Measurements from ENCODE around the gene CNN3. TPM values are rescaled to one million over a fixed set of nuclear protein-coding genes. Genes with fewer than 3 reads are reported as not detected.

The CNN3 gene
- total RNA-seq, 1 donor from 2014 or later: 669 TPM

DNA sequence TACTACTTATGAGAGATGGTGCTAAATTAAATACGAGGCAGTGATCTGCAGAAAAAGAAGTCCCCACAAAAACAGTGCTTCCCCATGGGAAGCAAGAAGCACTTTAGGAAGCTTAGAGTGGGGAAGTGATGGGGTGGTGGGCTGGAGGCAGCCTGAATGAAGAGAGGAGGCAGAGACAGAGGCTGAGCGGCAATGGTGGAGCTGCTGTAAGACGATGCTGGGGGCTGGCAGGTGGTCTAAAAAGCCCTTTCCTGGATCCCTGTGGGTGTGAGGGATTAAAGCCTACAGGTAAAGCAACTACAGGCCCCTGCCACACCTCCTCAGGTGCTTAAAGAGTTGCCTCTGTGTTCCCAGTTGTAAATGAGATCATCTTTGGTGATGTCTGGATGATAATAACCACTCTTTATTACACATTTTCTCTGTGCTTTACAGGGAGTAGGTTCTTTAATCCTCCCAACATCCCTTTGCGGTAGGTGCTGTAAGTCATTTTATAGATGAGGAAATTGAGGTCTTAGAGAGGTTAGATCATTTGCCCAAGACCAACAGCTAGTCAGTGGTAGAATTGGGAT lies 39.2 kb downstream of the CNN3 start:
- no peak for DNase-seq (ENCODE audit: low read depth in 2 of 2)

DNA sequence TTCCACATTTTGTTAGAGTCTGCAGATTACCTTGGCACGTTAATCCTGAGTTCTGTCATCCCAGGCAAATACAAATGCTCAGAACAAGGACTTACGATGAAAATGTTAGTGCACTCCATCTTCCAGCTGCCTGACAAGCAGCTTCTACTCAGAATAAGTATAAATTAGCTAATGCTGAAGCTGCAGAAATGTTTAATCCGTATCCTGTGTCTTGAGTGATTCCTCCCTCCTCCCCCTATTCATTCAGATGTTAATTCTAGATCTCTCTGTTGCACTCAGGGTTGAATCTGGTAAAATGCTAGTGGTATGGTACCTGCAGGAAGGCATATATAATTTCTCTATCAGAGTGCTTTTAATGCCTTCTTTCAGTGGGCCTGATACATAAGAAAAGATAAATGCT lies 39.8 kb downstream of the CNN3 start:
- no peak for DNase-seq (ENCODE audit: low read depth in 2 of 2)

DNA sequence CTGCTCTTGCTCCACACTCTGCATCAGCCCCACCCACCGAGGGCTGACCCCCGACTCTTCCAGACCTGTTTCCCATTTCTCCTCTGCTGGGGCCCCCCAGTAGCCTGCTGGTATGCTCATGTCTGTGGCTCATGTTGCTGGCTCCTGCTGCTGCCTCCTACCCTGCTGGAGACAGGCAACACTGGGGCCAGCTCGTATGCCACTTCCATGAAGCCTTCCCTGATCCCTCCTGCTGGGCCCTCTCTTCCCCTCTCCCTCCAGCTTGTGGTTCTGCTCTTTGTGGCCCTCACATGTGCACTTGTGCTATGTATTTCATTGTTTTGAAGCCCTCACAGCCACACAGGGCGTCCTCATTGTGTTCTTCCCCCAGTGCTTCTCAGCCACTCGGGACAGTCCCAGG lies 40.5 kb downstream of the CNN3 start:
- no peak for DNase-seq (ENCODE audit: low read depth in 2 of 2)

DNA sequence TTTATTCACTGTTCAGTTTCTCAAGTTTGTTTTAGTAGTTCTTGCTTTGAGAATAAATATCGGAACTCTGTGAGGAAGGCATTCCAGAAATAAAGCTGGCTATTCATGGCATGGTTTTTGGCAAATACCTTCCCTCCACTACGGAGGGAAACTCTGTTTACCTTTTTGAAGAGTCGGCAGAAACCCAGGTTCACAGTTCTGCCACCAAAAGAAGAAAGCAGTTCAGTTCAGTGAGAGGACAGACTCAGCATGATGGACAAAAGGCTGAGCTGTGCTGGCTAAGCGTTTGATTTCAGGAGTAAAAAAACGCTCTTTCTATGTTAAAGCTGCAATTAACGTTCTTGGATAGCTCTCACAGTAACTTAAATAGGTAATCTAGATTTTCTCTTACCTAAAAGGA lies 42.4 kb downstream of the CNN3 start:
- no peak for DNase-seq (ENCODE audit: low read depth in 2 of 2)

DNA sequence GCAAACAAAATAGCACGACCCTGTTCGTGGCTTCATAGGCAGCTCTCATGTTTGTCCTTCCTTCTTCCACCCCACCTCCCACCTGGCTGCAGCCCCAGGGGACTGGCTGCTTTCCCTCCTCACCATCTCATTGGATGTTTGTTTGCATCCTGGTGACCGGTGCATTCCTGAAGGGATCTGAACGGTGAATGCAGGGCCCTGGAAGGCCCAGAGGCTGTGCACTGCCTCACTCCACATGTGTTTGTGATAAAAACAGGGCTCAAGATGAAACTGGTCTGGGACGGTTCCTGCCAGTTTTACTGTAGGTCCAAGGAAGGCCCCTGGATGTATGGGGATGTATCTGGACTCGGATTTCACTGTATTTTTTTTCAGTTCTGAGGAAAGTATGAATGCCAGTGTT lies 42.8 kb downstream of the CNN3 start:
- DNase-seq (ENCODE audit: low read depth in 2 of 2): no peak

DNA sequence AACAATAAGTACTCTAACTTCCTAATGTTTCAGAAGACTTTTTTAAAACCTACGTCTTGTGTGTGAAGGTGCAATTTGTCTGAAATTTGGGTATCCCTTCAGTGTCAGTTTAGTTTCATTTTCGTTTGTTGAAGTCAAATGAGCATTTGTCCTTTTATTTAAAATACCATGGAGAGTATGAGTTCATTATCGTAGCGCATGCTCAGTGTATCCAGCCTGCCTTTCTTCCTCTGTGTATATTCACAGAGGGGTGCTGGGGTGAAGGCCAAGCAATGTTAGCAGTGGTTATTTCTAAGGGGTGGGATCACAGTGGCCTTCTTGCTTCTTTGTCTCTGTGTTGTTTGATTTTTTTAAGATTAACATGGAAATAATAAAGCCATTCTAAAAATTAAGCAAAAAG lies 43.2 kb downstream of the CNN3 start:
- DNase-seq (ENCODE audit: low read depth in 2 of 2): peak; percentile 55 to 59

DNA sequence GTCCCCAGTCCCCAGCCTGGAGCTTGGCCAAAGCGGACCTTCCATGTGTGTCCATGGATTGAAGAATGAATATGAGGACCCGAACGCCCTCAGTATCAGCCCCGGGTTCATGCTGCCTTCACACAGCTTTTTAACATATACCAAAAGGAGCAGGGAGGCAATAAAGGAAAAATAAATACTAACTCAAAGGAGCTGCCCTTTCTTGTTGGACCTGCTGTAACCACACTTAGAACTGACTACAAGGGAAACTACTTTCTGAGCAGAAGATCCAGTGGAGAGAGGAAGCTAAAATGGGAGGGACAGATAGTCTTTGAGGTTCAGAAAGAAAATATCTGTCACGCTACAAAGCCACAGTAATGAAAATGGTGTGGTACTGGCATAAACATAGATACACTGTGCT lies 48.6 kb downstream of the CNN3 start:
- no peak for DNase-seq (ENCODE audit: low read depth in 2 of 2)

DNA sequence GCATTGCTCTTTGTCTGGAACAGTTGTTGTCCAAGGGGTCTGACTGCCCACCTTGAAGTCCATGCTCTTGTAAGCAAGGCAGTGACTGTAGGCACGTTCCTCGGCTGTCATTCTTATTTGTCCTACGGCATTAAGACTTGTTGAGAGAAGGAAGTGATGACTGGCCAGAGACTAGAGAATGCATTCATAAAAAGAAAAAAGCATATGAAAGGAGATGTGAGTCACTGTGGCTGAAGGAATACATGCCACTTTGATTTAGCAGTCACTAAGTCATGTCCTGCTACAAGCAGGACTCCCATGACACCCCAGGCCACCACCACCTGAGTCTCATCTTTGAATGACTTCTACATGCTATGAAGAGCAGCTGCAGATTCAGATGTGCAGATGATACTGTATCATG lies 50.5 kb downstream of the CNN3 start:
- peak in 1 of 2 donors; percentile 85 for DNase-seq (ENCODE audit: low read depth in 2 of 2)

DNA sequence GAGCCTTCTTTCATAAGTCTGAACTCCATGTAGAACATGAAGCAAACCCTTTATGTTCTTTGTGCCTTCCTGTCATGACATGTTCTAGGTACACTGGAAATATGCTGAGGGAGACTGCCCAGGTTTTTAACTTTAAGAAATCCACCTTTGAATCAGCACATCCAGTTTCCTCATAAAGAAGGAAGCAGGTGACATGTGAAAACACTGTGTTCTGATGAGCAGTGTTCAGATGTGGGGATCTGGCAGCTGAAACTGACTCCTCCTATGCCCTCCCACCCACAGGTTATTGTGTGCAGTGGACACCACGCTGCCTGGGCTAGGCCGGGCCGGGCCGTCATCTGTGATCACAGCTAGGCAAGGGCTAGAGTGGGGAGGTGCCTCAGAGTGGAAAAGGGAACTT lies 51.1 kb downstream of the CNN3 start:
- DNase-seq (ENCODE audit: low read depth in 2 of 2): no peak

DNA sequence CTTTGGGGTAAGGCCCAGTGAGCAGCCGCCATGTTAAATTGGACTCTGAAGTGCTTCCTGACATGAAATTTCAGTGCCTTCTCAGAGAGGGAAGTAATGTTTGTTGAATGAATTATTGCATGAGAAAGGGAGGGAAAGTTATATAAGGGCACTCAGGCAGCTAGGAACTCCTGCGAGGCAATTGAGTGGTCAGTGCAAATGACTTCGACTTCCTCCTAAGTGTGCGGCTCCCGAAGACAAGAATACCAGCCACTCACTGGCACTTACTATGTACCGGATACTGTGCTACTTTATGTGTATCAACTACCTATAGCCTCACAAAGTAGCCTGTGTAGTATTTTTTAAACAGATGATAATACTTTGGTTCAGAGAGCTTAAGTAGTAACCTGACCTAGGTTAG lies 52.5 kb downstream of the CNN3 start:
- no peak for DNase-seq (ENCODE audit: low read depth in 2 of 2)

DNA sequence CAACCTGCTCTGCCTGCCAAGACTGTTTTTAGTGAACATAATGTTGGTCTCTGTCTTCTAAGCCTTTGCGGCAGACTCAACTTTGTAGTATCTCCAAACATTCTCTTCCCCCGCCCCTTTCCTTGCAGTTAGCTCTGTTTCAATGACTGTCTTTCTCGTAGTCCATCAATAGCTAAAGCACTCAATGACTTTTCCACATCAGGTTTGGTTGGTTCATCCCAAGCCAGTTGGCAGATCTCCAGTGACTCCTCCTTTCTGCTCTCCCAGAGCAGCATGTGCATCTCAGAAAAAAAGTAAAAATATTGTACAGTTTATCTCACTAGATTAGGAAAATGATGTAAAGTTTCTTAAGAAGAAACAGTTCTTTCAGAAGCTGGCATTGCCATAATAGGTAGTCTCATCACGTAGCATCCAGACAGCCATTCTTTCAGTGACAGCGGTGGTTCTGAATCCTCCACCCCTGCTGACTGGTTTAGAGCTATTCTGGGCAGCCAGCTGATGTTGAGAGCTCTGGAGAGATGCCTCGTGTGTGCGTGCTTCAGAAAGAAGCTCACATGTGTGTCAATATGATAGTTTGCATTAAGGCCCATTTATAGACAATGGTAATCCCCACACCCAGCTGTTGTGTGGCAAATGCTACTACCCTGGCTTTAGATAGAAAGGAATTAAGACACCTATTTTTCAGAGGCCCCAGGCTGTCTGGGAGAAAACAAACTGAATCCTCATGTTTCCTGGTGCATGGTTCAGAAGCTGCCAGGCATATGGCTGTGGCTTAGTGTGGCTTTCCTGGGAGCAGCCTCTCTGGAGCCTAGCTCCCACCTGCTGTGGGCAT lies 53.2 kb downstream of the CNN3 start:
- no peak for DNase-seq (ENCODE audit: low read depth in 2 of 2)

DNA sequence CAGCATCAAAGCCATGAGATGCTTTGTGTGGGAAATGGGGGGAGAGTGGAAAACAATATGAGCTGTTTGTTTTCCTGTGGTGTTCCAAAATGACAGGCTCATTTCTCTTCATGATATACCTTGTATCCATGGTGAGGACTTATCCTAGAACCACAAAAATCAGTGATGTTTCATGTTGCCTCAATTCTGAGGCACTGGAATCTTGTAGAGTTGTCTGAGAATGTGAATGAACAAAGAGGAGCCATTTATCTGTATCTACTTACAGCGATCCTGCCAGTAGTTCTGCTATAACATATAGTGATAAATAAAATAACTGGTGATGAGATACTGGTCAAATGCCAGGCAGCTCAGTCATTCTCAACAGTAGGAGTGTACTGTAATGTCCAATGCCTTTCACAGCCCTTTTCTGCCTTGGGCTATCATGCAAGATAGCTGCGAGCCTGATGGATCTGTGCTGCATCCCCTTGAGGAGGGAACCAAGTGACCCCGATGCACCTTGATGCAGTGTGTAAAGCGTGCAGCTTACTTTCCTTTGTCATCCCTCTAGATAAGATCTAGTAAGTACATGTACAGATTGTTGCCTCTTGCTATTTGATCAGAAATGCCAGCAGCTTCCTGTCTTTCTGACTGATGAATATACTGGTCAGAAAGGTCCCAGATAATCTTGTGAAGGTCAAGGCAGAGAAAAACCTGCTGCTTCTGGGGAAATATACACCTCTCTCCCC lies 54.0 kb downstream of the CNN3 start:
- peak; percentile 23 to 32 for DNase-seq (ENCODE audit: low read depth in 2 of 2)

DNA sequence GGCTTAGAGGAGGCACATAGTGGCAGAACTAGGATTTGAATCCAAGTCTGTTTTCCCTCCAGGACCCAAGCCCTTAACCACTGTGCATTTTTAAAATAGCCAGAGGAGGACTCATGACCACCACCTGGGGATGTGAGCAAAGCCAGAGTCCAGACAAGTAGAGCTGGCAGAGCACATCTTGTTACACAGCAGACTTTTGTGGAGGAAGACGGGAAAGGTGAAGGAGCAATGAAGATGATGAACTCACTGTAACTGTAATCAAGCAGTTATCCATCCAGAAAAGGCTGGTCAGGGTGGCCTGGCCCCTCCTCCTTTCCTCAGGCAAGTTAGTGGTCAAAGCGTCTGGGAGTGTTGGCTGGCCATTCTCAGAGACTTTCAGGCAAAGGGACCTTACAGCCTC lies 55.9 kb downstream of the CNN3 start:
- DNase-seq (ENCODE audit: low read depth in 2 of 2): no peak

DNA sequence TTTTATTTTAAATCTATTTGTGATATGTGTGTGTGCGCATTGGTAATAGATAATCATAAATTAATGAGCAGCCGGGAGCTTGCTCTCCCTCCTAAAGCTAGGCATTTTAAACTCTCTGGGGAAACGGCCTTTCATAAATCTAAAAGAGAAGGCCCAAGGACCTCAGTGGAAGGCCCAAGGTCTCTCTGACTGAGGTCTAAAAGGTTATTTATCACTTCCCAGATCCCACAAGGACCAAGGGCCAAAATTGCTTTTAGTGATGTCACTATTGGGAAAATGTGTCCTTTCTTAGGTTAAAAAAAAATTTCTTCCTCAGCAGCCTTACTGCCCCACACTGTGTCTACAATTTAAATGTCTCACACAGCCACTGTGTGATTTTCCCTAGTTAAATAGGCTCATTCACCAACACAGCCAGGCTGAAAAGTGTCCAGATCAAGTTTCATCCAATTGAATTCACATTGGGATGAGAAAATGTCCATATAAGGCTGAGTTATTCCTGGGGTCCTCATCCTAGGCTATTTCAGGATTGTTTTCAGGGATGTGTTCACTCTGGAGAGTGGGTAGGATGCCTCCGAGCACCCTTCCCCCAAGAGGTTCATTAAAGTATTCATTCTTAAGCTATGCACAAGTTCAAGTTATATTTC lies 60.6 kb downstream of the CNN3 start:
- DNase-seq (ENCODE audit: low read depth in 2 of 2): no peak

DNA sequence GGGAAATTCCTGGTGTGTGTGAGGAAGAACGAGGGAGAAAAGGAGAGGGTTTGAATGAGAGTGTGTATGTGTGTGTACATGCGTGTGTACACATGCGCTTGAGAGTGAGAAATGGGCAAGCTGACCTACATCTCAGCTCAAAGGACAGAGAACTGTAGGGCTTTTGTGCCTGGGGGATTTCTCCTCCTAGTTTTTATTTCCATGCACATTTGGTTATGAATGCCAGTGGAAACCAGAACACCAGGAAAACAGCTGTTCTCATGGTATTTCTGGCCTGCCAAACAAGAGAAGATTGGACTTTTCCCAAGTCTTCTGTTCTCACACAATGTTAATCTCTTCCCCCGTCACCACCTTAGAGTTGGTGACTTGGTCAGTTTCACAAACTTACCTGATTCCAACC lies 61.5 kb downstream of the CNN3 start:
- DNase-seq (ENCODE audit: low read depth in 2 of 2): peak; percentile 76 to 79

DNA sequence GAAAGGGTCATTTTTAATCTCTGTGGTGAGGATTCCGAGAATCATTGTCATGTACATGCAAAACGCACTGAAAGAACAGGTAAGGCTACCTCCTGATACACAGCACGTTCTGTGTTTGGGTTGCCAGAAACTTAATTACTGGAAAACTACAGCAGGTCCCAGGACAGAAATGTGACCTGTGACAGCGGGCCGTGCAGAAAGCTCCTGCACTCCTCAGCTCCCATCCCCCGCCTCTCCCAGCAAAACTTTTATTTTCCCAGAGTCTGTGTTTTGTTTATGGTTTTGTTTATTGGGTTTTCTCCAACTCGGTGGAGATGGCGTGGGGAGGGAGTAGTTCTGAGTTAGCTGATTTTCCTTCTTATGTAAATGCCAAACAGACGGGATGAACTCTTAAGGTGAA lies 62.1 kb downstream of the CNN3 start:
- peak in 1 of 2 donors; percentile 19 for DNase-seq (ENCODE audit: low read depth in 2 of 2)

DNA sequence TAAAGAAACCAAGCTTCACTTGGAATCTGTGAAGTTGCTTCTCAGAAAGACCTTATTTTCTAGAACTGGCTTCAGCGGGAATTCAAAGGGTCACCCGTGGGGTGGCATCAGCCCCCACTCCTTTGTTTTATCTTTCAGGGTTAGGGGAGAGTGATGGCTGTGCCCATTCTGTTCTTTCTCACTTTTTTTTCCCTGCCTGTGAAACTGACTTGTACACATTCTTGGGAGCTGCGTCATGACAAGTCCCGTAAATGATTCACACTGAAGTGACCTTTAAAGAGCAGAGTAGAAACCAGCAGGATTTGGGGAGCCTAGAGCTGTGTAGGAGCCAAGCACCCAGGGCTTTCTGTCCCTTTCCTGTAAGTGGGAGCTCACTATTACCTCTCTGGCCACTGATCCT lies 63.0 kb downstream of the CNN3 start:
- DNase-seq (ENCODE audit: low read depth in 2 of 2): peak; percentile 44 to 89

DNA sequence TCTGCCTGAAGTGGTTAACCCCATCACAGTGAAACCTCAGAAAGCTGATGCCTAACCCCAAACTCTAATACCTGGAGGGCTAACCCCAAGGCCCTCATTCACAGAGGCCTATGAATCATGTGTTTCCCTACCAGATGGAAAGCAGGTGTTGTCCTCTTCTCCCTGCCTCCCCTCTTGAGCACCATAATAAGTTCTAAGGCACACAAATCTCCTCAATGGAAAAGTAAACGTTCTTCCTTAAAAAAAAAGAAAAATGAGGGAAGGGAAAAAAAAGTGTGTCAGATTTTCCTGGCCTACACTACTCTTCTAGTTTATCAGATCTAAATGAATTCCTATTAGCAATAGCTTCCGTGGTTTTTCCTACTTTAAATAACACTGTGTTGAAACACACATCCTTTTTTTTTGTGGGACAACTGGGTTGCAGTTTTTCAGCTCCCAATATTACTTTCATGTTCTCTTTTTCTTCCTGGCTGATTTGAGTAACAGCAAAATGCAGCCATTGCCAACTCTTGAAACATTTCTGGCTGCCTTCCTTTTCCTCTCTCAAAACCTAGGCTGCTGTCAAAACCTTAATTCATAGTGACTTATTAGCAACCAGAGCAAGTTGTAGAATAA lies 63.5 kb downstream of the CNN3 start:
- peak; percentile 73 to 87 for DNase-seq (ENCODE audit: low read depth in 2 of 2)

DNA sequence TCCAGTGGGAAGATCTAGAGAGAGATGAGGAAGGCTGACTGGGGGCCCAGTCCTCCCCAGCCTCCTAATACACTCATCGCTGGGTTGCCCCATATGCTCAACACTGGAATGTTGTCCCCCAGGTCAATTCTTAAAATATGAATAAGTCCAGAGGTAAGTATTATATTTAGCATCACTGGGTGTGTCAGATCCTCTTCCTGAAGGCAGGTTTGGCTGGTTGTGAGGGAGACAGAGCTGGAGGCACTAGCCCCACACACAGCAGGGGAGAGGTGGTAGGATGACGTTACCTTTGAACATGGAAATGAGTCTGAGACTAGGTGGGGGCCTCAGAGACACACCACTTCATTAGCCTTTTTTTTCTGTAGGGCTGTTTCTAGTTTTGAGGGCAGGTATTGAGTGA lies 64.2 kb downstream of the CNN3 start:
- no peak for DNase-seq (ENCODE audit: low read depth in 2 of 2)

DNA sequence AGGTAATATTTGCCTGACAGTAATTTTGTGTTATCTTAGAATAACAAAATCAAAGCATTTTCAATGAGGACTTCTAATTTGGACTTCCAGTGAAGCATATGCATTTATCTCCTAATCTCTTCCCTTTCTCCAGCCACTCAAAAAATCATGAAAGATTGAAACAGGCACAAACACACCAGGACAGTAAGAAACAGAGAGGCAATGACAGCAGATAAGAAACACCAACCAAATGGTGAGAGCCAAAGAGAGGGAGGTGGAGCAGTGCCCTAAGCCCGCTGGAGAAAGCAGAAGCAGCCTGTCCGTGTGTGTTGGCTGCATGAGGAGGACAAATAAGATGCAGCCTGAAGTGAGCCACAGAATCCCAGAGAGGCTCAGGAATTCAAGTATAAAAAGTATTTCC lies 67.7 kb downstream of the CNN3 start:
- no peak for DNase-seq (ENCODE audit: low read depth in 2 of 2)

DNA sequence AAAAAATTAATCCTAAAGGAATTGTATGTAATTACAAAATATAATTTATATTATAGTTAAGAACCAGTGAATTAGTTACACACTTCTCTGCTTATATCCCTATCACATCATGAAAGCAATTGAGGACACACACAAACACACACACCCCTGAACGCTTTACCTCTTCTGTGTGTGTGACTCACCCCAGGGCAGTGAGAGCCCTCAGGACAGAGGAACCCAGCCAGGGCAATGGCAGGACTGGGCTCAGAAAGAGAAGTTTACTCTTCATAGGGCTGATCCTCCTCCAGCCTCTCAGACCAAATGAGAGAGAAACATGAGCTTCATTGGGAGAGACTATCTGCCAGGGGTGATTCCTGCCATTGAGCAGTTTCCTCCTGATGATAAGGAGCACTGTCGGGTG lies 68.6 kb downstream of the CNN3 start:
- no peak for DNase-seq (ENCODE audit: low read depth in 2 of 2)

DNA sequence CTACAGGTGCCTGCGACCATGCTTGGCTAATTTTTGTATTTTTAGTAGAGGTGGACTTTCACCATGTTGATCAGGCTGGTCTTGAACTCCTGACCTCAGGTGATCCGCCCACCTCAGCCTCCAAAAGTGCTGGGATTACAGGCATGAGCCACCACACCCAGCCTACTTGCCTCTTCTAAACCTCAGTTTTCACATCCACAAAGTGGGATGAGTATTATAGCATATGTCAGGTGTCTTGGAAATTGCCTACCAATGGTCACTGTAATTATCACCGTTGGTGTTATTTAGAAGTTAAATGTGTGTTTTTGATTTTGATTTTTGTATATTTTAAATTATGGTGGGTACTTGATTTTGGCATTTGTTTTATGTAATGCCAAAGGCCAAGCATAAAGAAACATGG lies 70.0 kb downstream of the CNN3 start:
- no peak for DNase-seq (ENCODE audit: low read depth in 2 of 2)
